Measurements from ENCODE around the gene ANKS1B. TPM values are rescaled to one million over a fixed set of nuclear protein-coding genes. Genes with fewer than 3 reads are reported as not detected.

ANKS1B gene
- total and polyA plus RNA-seq, 10 of the 15 experiments (the other 5 are each of a cell fraction or from before 2014, with no cell fraction given): 0.16 to 1.3 (median 0.82) TPM; not detected in 7

GRCh38 chr12:99277591-99278379, 707.0 kb downstream of the ANKS1B start:
- Histone ChIP-seq H3K27ac (ENCODE audit: control insufficient read depth, insufficient read depth) (no peak overlapping the region), H3K4me3 (no peak overlapping the region), H3K9me3 (replicated peaks; ENCODE audit: control insufficient read depth, insufficient read depth, low read length) (no peaks in the 10 kb centered on the region), H3K79me2 (ENCODE audit: control insufficient read depth, insufficient read depth, low read length) (no peaks in the 10 kb centered on the region), H3K27me3 (replicated peaks in 1 of 2; ENCODE audit: control insufficient read depth in 2 of 2, insufficient read depth in 2 of 2, low read length in 1 of 2) (no peaks in the 10 kb centered on the region), H3K9ac (ENCODE audit: control insufficient read depth, insufficient read depth, low read length) (no peak overlapping the region), H3K4me2 (ENCODE audit: control insufficient read depth, insufficient read depth) (no peak overlapping the region), H3K4me1 (ENCODE audit: control insufficient read depth, insufficient read depth, low read length) (no peaks in the 10 kb centered on the region), H2AFZ (ENCODE audit: control insufficient read depth, low read depth, low read length) (no peak overlapping the region), H3K36me3 (ENCODE audit: control insufficient read depth in 2 of 2, insufficient read depth in 2 of 2, low read length in 1 of 2) (no peaks in the 10 kb centered on the region), H4K20me1 (ENCODE audit: control insufficient read depth, insufficient read depth) (no peaks in the 10 kb centered on the region)
- SMC1A ChIA-PET (ENCODE audit: uncharacterized antibody, unreplicated experiment): no interaction called here
- DNase-seq (ENCODE audit: low read depth, low spot score) (no peak), FAIRE-seq (no peak), ATAC-seq (no peak)
- no TSS peak for BruUV-seq (replicated peaks)
- intact Hi-C loops (cut with micrococcal nuclease; ENCODE audit: unreplicated experiment) (no loop called here), in situ Hi-C loops (cut with MboI) (no loop called here)
- POLR2A ChIA-PET: no interaction called here
- 22% methylated on average over 5 of the region's 5 CpGs for WGBS (ENCODE audit: insufficient coverage, insufficient replicate concordance, low lambda C conversion rate, missing lambda C conversion rate)
- CTCF ChIA-PET: no interaction called here
- RAD21 ChIA-PET (ENCODE audit: unreplicated experiment): no interaction called here
- TF ChIP-seq, protein P1, sequence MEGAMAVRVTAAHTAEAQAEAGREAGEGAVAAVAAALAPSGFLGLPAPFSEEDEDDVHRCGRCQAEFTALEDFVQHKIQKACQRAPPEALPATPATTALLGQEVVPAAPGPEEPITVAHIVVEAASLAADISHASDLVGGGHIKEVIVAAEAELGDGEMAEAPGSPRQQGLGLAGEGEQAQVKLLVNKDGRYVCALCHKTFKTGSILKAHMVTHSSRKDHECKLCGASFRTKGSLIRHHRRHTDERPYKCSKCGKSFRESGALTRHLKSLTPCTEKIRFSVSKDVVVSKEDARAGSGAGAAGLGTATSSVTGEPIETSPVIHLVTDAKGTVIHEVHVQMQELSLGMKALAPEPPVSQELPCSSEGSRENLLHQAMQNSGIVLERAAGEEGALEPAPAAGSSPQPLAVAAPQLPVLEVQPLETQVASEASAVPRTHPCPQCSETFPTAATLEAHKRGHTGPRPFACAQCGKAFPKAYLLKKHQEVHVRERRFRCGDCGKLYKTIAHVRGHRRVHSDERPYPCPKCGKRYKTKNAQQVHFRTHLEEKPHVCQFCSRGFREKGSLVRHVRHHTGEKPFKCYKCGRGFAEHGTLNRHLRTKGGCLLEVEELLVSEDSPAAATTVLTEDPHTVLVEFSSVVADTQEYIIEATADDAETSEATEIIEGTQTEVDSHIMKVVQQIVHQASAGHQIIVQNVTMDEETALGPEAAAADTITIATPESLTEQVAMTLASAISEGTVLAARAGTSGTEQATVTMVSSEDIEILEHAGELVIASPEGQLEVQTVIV (IDR thresholded peaks at IDR 0.05; ENCODE audit: borderline replicate concordance, partially characterized antibody): no peak
- TF ChIP-seq ZBTB11 (CRISPR knock-in tag; IDR thresholded peaks at IDR 0.05) (no peak), ESRRA (IDR thresholded peaks at IDR 0.05; ENCODE audit: low read length) (no peak), SP1 (IDR thresholded peaks at IDR 0.05; ENCODE audit: low read depth, low read length) (no peak), ZBED1 (IDR thresholded peaks at IDR 0.05; ENCODE audit: borderline replicate concordance) (no peak), BMI1 (IDR thresholded peaks at IDR 0.05; ENCODE audit: borderline replicate concordance) (no peak), NR2C2 (IDR thresholded peaks at IDR 0.05; ENCODE audit: borderline replicate concordance, control insufficient read depth, insufficient read length, low read depth) (no peak), SMAD5 (IDR thresholded peaks at IDR 0.05; ENCODE audit: low read depth) (no peak), RB1 (IDR thresholded peaks at IDR 0.05; ENCODE audit: borderline replicate concordance) (no peak), ZNF217 (IDR thresholded peaks at IDR 0.05) (no peak)
- TF ChIP-seq, protein P2, sequence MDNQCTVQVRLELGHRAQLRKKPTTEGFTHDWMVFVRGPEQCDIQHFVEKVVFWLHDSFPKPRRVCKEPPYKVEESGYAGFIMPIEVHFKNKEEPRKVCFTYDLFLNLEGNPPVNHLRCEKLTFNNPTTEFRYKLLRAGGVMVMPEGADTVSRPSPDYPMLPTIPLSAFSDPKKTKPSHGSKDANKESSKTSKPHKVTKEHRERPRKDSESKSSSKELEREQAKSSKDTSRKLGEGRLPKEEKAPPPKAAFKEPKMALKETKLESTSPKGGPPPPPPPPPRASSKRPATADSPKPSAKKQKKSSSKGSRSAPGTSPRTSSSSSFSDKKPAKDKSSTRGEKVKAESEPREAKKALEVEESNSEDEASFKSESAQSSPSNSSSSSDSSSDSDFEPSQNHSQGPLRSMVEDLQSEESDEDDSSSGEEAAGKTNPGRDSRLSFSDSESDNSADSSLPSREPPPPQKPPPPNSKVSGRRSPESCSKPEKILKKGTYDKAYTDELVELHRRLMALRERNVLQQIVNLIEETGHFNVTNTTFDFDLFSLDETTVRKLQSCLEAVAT (IDR thresholded peaks at IDR 0.05): no peak
- TF ChIP-seq, protein P3, sequence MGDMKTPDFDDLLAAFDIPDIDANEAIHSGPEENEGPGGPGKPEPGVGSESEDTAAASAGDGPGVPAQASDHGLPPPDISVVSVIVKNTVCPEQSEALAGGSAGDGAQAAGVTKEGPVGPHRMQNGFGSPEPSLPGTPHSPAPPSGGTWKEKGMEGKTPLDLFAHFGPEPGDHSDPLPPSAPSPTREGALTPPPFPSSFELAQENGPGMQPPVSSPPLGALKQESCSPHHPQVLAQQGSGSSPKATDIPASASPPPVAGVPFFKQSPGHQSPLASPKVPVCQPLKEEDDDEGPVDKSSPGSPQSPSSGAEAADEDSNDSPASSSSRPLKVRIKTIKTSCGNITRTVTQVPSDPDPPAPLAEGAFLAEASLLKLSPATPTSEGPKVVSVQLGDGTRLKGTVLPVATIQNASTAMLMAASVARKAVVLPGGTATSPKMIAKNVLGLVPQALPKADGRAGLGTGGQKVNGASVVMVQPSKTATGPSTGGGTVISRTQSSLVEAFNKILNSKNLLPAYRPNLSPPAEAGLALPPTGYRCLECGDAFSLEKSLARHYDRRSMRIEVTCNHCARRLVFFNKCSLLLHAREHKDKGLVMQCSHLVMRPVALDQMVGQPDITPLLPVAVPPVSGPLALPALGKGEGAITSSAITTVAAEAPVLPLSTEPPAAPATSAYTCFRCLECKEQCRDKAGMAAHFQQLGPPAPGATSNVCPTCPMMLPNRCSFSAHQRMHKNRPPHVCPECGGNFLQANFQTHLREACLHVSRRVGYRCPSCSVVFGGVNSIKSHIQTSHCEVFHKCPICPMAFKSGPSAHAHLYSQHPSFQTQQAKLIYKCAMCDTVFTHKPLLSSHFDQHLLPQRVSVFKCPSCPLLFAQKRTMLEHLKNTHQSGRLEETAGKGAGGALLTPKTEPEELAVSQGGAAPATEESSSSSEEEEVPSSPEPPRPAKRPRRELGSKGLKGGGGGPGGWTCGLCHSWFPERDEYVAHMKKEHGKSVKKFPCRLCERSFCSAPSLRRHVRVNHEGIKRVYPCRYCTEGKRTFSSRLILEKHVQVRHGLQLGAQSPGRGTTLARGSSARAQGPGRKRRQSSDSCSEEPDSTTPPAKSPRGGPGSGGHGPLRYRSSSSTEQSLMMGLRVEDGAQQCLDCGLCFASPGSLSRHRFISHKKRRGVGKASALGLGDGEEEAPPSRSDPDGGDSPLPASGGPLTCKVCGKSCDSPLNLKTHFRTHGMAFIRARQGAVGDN (IDR thresholded peaks at IDR 0.05): no peak
